ENCODE data around the gene CFAP410. TPM values are rescaled to one million over a fixed set of nuclear protein-coding genes. Genes with fewer than 3 reads are reported as not detected.

Gene CFAP410
- total RNA-seq, result 10 to 100 TPM; 10.4 to 31.6 (median 15.3) TPM
- 10 to 100 TPM; 18.6 to 20.3 TPM for polyA plus RNA-seq
- long read RNA-seq, donor 1, partial matches to known transcripts, result 0 of 4 reads
- long read RNA-seq, donor 1, other reads (novel, unspliced or antisense), result 4 of 4 reads
- long read RNA-seq, donor 2, partial matches to known transcripts, result 2 of 7 reads
- long read RNA-seq, donor 2, other reads (novel, unspliced or antisense), result 5 of 7 reads
- long read RNA-seq, donor 3, partial matches to known transcripts, result 0 of 4 reads
- long read RNA-seq, donor 3, other reads (novel, unspliced or antisense), result 3 of 4 reads

DNA sequence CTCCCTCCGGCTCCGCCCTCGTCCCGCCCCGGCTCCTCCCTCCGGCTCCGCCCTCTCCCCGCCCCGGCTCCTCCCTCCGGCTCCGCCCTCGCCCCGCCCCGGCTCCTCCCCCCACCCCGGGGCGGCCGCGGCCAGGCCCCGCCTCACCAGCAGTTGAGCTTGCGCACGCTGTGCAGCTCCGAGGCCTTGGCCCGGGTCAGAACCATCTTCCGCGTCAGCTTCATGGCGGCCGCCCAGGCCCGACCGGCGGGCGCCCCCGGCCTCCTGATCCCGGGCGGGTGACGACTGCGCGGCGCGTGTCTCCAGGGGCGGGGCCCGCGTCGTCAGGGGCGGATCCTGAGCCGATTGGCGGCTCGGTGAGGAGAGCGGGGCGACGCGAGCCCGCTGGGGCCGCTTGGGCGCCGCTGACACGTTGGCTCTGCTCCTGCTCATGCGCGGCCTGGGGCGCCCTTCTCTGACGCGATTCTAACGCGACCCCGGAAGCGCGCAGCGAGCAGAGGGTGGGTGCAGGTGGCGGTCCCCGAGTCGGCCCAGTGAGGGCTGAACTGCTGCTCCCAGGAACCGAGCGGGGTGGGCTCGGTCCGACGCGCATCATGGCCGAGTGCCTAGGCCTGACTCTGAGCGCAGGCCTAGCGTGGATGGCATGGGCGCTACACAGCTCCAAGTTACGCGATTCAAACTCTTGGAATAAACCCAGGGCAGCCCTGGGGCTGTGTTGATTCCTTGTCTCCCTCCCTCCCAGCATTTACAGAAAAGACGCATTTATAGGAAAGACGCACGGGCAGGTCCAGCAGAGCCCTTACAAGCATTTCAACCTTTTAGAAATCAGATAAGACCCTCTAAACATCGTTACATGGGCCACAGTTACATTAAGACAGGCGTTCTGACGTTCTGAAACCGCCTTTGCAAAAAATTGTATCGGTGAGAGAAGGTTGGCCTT is at the start of gene CFAP410:
CFAP410 (minus strand) TSS at position 420 of the 940 bp plus-strand sequence; CDS start at position 224, 196 bp downstream.
- peak within 1 kb of the TSS; percentile 90 to 100 (median 98) for H3K27ac ChIP-seq
- peaks cover 0 to 22% (median 12%) of the 10 kb centered on the region in 9 donors for H3K36me3 ChIP-seq
- H3K4me3 ChIP-seq, result peak within 1 kb of the TSS; percentile 43 to 94 (median 86)
- no peaks in the 10 kb centered on the region for H3K9me3 ChIP-seq
- WGBS, 4 donors, result 1 to 2% (median 1%) methylated on average over 52 to 90 of the region's 90 CpGs
- H3K27me3 ChIP-seq, result no peaks in the 10 kb centered on the region
- intact Hi-C loops (cut with DNase I), result loop anchor here in 1 of 10 donors (10.0 kb wide), 1 partner anchor 116 kb away; the partner anchor contains the start of gene LRRC3
- DNase-seq (peak; percentile 93 to 97 (median 95)), ATAC-seq (peak; percentile 90 to 95 (median 94))
- TF ChIP-seq POLR2A (IDR thresholded peaks at IDR 0.05), result peak; percentile 12 to 96
- TF ChIP-seq, protein P1, sequence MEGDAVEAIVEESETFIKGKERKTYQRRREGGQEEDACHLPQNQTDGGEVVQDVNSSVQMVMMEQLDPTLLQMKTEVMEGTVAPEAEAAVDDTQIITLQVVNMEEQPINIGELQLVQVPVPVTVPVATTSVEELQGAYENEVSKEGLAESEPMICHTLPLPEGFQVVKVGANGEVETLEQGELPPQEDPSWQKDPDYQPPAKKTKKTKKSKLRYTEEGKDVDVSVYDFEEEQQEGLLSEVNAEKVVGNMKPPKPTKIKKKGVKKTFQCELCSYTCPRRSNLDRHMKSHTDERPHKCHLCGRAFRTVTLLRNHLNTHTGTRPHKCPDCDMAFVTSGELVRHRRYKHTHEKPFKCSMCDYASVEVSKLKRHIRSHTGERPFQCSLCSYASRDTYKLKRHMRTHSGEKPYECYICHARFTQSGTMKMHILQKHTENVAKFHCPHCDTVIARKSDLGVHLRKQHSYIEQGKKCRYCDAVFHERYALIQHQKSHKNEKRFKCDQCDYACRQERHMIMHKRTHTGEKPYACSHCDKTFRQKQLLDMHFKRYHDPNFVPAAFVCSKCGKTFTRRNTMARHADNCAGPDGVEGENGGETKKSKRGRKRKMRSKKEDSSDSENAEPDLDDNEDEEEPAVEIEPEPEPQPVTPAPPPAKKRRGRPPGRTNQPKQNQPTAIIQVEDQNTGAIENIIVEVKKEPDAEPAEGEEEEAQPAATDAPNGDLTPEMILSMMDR (IDR thresholded peaks at IDR 0.05), result no peak
- H3K4me1 ChIP-seq, result peaks cover 3 to 19% (median 14%) of the 10 kb centered on the region in 12 donors

DNA sequence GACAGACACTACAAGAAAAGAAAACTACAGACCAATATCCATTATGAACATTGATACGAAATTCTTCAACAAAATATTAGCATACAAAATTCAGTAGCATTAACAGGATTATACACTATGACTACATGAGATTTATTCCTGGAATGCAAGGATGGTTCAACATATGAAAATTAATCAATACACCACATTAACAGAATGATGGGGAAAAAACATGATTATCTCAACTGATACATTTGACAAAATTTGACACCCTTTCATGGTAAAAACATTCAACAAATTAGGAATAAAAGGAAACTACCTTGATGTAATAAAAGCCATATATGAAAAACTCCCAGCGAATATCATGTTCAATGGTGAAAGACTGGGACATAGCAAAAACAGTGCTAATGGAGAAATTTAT is 45.8 kb upstream of the CFAP410 start:
- WGBS, 4 donors, result 55 to 66% (median 61%) methylated on average over 2 of the region's 2 CpGs
- intact Hi-C loops (cut with DNase I), result loop anchor here in 2 of 10 donors (5.0 to 10.0 kb wide), 2 partner anchors 52 to 60 kb away; no protein-coding TSS in a partner anchor
- peaks cover 0 to 35% (median 0%) of the 10 kb centered on the region in 9 donors for H3K36me3 ChIP-seq
- no peak overlapping the region for H3K4me3 ChIP-seq
- TF ChIP-seq, protein P1 (IDR thresholded peaks at IDR 0.05), result no peak
- TF ChIP-seq POLR2A (IDR thresholded peaks at IDR 0.05), result no peak
- peaks cover 0 to 56% (median 32%) of the 10 kb centered on the region in 12 donors for H3K9me3 ChIP-seq
- DNase-seq (no peak), ATAC-seq (no peak)
- no peaks in the 10 kb centered on the region for H3K4me1 ChIP-seq
- H3K27ac ChIP-seq, result no peak overlapping the region
- H3K27me3 ChIP-seq, result peaks cover 0 to 10% (median 0%) of the 10 kb centered on the region in 9 donors

DNA sequence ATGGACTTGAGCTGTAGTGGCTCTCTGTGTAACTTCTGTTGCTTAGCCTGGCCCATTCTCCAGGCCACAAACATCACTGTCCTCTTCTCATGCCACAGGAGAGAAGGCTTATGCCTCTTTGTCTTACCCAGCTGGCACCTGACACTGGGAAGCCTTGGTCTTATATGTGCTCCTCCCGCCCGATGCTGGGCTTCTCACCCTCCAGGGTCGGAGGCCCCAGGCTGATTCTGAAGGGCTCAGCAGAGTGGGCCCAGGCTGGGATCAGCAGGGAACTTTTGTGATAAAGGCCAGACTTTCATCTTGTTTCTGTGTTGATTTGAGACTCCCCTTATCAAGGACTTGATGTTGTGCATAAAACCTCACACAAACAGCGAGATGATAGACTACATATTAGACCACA is 44.0 kb upstream of the CFAP410 start:
- 49 to 78% (median 63%) methylated on average over 4 of the region's 4 CpGs for WGBS, 4 donors
- Histone ChIP-seq H3K36me3 (peaks cover 0 to 53% (median 0%) of the 10 kb centered on the region in 9 donors), H3K4me3 (no peak overlapping the region), H3K27me3 (peaks cover 0 to 20% (median 0%) of the 10 kb centered on the region in 9 donors), H3K27ac (no peak overlapping the region), H3K4me1 (no peaks in the 10 kb centered on the region), H3K9me3 (peaks cover 0 to 47% (median 32%) of the 10 kb centered on the region in 12 donors)
- TF ChIP-seq, protein P1 (IDR thresholded peaks at IDR 0.05), result no peak
- DNase-seq, result no peak
- intact Hi-C loops (cut with DNase I), result loop anchor here in 1 of 10 donors (10.0 kb wide), 1 partner anchor 58 kb away; no protein-coding TSS in a partner anchor
- ATAC-seq, result no peak

All from heart left ventricle (tissue), 16 donors.